Lower lobe of right lung (tissue), 2 donors: ENCODE measurements around the gene MGAT5. TPM values are rescaled to one million over a fixed set of nuclear protein-coding genes. Genes with fewer than 3 reads are reported as not detected.
A peak's percentile ranks its signal among the peaks of the same experiment; 100 is the strongest.

ENCODE experiments used
- ATAC-seq, 2 donors: fragments of 200-7000 bp; cut with Tn5 transposase; one replicate each; pipeline ENCODE4 v1.9.1; 2020 to 2022; ENCODE audit warnings: mild to moderate bottlenecking in 2 of 2, moderate library complexity in 2 of 2
- DNase-seq: peaks from one replicate; pipeline ENCODE4 v3.0.0-alpha.2; 2020
- H3K27ac ChIP-seq: fragments of 200-600 bp; one replicate; pipeline ENCODE4 v1.8.0; 2022
- H3K27me3 ChIP-seq: fragments of 200-600 bp; one replicate; pipeline ENCODE4 v1.8.0; 2022; ENCODE audit warnings: low read depth
- H3K36me3 ChIP-seq: fragments of 200-600 bp; one replicate; pipeline ENCODE4 v1.8.0; 2022; ENCODE audit warnings: mild to moderate bottlenecking
- H3K4me1 ChIP-seq: fragments of 200-600 bp; one replicate; pipeline ENCODE4 v1.8.0; 2022
- H3K4me3 ChIP-seq: fragments of 200-600 bp; one replicate; pipeline ENCODE4 v1.8.0; 2022; ENCODE audit warnings: mild to moderate bottlenecking
- H3K9me3 ChIP-seq: fragments of 200-600 bp; one replicate; pipeline ENCODE4 v1.8.0; 2022
- CTCF ChIP-seq: fragments of 200-600 bp; IDR thresholded peaks from one replicate; pipeline ENCODE4 v1.8.0; 2022; ENCODE audit warnings: antibody characterized with exemption, mild to moderate bottlenecking
- intact Hi-C: fragments of 100-400 bp; cut with DNase I; formaldehyde crosslinking; loops from one replicate; pipeline ENCODE4 v1.11.0; 2022
- total RNA-seq: library from RNA; stranded (reverse); fragmentation: NEBNext Ultra II Directional; extraction: Animal tissue kit (Norgen Biotek cat#: 25700); gene quantifications from one replicate; pipeline ENCODE4 v1.2.1, GENCODE V29; 2021
- donor health status: DM: no; HTN: yes; CAD: no; lungs with severe emphysema.

MGAT5 gene
- total RNA-seq, 1 donor from 2014 or later: 61.7 TPM

- no peak for TF ChIP-seq CTCF
- peaks cover 15% of the 10 kb centered on the region for H3K4me1 ChIP-seq
- intact Hi-C loops: no loop called here
Observed at GRCh38 chr2:134407154-134407890, 153.4 kb downstream of the MGAT5 start.

GRCh38 chr2:134408386-134408785, 154.5 kb downstream of the MGAT5 start:
- peaks cover 10% of the 10 kb centered on the region for H3K4me1 ChIP-seq
- no peaks in the 10 kb centered on the region for H3K27me3 ChIP-seq
- no peak for ATAC-seq
- H3K36me3 ChIP-seq: peaks cover 15% of the 10 kb centered on the region
- no peak overlapping the region for H3K27ac ChIP-seq
- DNase-seq: no peak
- intact Hi-C loops: no loop called here
- H3K4me3 ChIP-seq: no peak overlapping the region
- no peak for TF ChIP-seq CTCF
- no peaks in the 10 kb centered on the region for H3K9me3 ChIP-seq

More at GRCh38 chr2:134407154-134407890, 153.4 kb downstream of the MGAT5 start:
- no peak for ATAC-seq
- Histone ChIP-seq H3K4me3 (no peak overlapping the region), H3K9me3 (no peaks in the 10 kb centered on the region), H3K36me3 (peaks cover 21% of the 10 kb centered on the region), H3K27ac (no peak overlapping the region), H3K27me3 (no peaks in the 10 kb centered on the region)
- DNase-seq: no peak

- ATAC-seq: no peak
- Histone ChIP-seq H3K9me3 (no peaks in the 10 kb centered on the region), H3K4me1 (peaks cover 10% of the 10 kb centered on the region), H3K27me3 (no peaks in the 10 kb centered on the region), H3K27ac (no peak overlapping the region), H3K36me3 (peaks cover 12% of the 10 kb centered on the region), H3K4me3 (no peak overlapping the region)
- intact Hi-C loops: no loop called here
- DNase-seq: no peak
- no peak for TF ChIP-seq CTCF
Observed at GRCh38 chr2:134408791-134409190, 154.9 kb downstream of the MGAT5 start.

- H3K9me3 ChIP-seq: no peaks in the 10 kb centered on the region
- no peak for TF ChIP-seq CTCF
- H3K27me3 ChIP-seq: no peaks in the 10 kb centered on the region
- intact Hi-C loops: loop anchor here (10.0 kb wide), 1 partner anchor 295 kb away; no protein-coding TSS in a partner anchor
- H3K36me3 ChIP-seq: peaks cover 4% of the 10 kb centered on the region
- H3K4me1 ChIP-seq: peaks cover 10% of the 10 kb centered on the region
- DNase-seq (no peak), ATAC-seq (peak in 1 of 2 donors; percentile 28)
- no peak overlapping the region for H3K27ac ChIP-seq
- no peak overlapping the region for H3K4me3 ChIP-seq
Observed at GRCh38 chr2:134410006-134410405, 156.1 kb downstream of the MGAT5 start.

- no peak for TF ChIP-seq CTCF
- H3K36me3 ChIP-seq: peaks cover 4% of the 10 kb centered on the region
- H3K27me3 ChIP-seq: no peaks in the 10 kb centered on the region
- no peak overlapping the region for H3K27ac ChIP-seq
- no peak overlapping the region for H3K4me3 ChIP-seq
- H3K4me1 ChIP-seq: peaks cover 10% of the 10 kb centered on the region
- ATAC-seq (no peak), DNase-seq (no peak)
- no peaks in the 10 kb centered on the region for H3K9me3 ChIP-seq
- intact Hi-C loops: loop anchor here (10.0 kb wide), 1 partner anchor 296 kb away; no protein-coding TSS in a partner anchor
Observed at GRCh38 chr2:134410831-134411231, 157.0 kb downstream of the MGAT5 start.
